ENCODE data around the gene CDHR2. TPM values are rescaled to one million over a fixed set of nuclear protein-coding genes. Genes with fewer than 3 reads are reported as not detected.

Gene CDHR2
- total and polyA plus RNA-seq, 2 donors (not counting 3 experiments of a cell fraction or from before 2014, with no cell fraction given), result not detected

DNA sequence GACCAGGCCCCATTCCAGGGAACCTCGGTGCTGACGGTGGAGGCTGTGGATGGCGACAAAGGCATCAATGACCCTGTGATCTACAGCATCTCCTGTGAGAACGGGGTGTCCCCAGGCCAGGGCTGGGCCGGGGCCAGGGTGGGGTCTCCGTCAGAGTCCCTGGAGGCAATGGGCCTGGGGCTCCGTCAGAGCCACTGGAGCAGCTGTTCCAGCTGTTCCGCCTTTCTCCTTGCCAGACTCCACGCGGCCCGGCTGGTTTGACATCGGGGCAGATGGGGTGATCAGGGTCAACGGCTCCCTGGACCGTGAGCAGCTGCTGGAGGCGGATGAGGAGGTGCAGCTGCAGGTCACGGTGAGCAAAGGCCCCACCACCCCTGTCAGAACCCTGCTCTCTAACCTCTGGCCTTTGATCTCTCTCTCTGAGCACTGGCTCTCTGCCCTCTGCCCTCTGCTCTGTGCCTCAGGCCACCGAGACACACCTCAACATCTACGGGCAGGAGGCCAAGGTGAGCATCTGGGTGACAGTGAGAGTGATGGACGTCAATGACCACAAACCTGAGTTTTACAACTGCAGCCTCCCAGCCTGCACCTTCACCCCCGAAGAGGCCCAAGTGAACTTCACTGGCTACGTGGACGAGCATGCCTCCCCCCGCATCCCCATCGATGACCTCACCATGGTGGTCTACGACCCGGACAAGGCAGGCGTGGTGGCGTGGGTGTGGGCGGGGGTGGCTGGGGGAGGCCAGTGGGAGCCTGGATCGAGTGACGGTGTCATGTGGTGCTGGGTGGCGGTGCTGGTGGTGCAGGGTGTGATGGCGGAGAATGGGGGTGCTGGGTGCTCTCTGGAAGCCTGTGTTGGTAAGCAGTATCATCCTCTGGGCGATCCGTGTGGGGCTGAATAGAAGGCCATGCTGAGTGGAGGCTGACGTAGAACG is 26.6 kb downstream of the CDHR2 start:
- no peaks in the 10 kb centered on the region for H3K27me3 ChIP-seq (ENCODE audit: control insufficient read depth in 2 of 2, insufficient read depth in 2 of 2, low read length in 2 of 2)

More for the DNA sequence above, 26.6 kb downstream of the CDHR2 start:
- Histone ChIP-seq H3K4me2 (ENCODE audit: insufficient read depth, low read length) (no peak overlapping the region), H4K20me1 (replicated peaks; ENCODE audit: control insufficient read depth, extremely low read depth, insufficient read depth, low read length) (no peaks in the 10 kb centered on the region), H2AFZ (ENCODE audit: low read depth, low read length) (no peak overlapping the region), H3K9me3 (replicated peaks; ENCODE audit: control insufficient read depth, insufficient read depth, low read length) (no peaks in the 10 kb centered on the region), H3K27ac (ENCODE audit: insufficient read depth, low read depth, low read length) (no peak overlapping the region), H3K36me3 (ENCODE audit: control insufficient read depth in 2 of 2, extremely low read depth in 1 of 2, insufficient read depth in 2 of 2, low read length in 2 of 2) (no peaks in the 10 kb centered on the region), H3K4me1 (ENCODE audit: control insufficient read depth, extremely low read depth, insufficient read depth, low read length) (no peaks in the 10 kb centered on the region), H3K4me3 (replicated peaks in 1 of 3; ENCODE audit: insufficient read depth in 1 of 3, low read depth in 1 of 3, low read length in 3 of 3) (no peak overlapping the region), H3K9ac (replicated peaks; ENCODE audit: extremely low read depth, insufficient read depth, low read length) (no peak overlapping the region), H3K9me1 (replicated peaks; ENCODE audit: control insufficient read depth, extremely low read depth, insufficient read depth, low read length) (no peaks in the 10 kb centered on the region), H3K79me2 (ENCODE audit: control insufficient read depth, insufficient read depth, low read length) (no peaks in the 10 kb centered on the region)
- no peak for FAIRE-seq
- BruUV-seq (replicated peaks), result no TSS peak
- intact Hi-C loops (cut with micrococcal nuclease), result no loop called here
- TF ChIP-seq POLR2A (IDR thresholded peaks at IDR 0.05; ENCODE audit: low read depth, low read length), result no peak
- no peak for TF ChIP-seq FOS (IDR thresholded peaks at IDR 0.05; ENCODE audit: borderline replicate concordance, insufficient read depth, low read length)
- TF ChIP-seq POLR2AphosphoS5 (IDR thresholded peaks at IDR 0.05; ENCODE audit: insufficient read depth, low read depth, low read length), result no peak
- TF ChIP-seq MYC (IDR thresholded peaks at IDR 0.05; ENCODE audit: low read depth, low read length), result no peak
- TF ChIP-seq, protein P1, sequence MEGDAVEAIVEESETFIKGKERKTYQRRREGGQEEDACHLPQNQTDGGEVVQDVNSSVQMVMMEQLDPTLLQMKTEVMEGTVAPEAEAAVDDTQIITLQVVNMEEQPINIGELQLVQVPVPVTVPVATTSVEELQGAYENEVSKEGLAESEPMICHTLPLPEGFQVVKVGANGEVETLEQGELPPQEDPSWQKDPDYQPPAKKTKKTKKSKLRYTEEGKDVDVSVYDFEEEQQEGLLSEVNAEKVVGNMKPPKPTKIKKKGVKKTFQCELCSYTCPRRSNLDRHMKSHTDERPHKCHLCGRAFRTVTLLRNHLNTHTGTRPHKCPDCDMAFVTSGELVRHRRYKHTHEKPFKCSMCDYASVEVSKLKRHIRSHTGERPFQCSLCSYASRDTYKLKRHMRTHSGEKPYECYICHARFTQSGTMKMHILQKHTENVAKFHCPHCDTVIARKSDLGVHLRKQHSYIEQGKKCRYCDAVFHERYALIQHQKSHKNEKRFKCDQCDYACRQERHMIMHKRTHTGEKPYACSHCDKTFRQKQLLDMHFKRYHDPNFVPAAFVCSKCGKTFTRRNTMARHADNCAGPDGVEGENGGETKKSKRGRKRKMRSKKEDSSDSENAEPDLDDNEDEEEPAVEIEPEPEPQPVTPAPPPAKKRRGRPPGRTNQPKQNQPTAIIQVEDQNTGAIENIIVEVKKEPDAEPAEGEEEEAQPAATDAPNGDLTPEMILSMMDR (IDR thresholded peaks at IDR 0.05; ENCODE audit: extremely low read depth in 1 of 2, insufficient read depth in 1 of 2, low read depth in 1 of 2, low read length in 2 of 2), result no peak
- no peak for TF ChIP-seq GATA2 (IDR thresholded peaks at IDR 0.05; ENCODE audit: insufficient read depth, insufficient read length, low read depth, low read length)
- no peak for TF ChIP-seq JUN (IDR thresholded peaks at IDR 0.05; ENCODE audit: borderline replicate concordance, insufficient read depth, insufficient read length, low read depth)
- TF ChIP-seq, protein P2, sequence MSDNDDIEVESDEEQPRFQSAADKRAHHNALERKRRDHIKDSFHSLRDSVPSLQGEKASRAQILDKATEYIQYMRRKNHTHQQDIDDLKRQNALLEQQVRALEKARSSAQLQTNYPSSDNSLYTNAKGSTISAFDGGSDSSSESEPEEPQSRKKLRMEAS (IDR thresholded peaks at IDR 0.05; ENCODE audit: insufficient read depth, insufficient read length), result no peak
- no peak for TF ChIP-seq EZH2 (IDR thresholded peaks at IDR 0.05; ENCODE audit: borderline replicate concordance, low read depth, low read length, severe bottlenecking)
- CTCF ChIA-PET, result interaction anchor here (0.8 to 2.2 kb wide), 7 partner anchors 20 to 85 kb away, joined by 3 to 10 read pairs (median 5); partner anchors contain the start of genes RNF44 and TSPAN17
- no peak for DNase-seq (ENCODE audit: low read depth, low spot score)
- dilution Hi-C loops (cut with MboI; ENCODE audit: extremely low pct_ligation_motif_present, low sequenced_read_pairs), result no loop called here
- POLR2A ChIA-PET, result interaction anchor here (1.0 kb wide), 1 partner anchor 72 kb away, joined by 3 read pairs; the partner anchor contains the start of gene TSPAN17

Measured in endothelial cell of umbilical vein (primary cell).